GM19099 (cell line): Measurements from ENCODE around the gene ACOT13.
A peak's percentile ranks its signal among the peaks of the same experiment; 100 is the strongest.

ENCODE experiments used
- POLR2A ChIP-seq: IDR thresholded peaks from 3 replicates; pipeline ENCODE4 v1.6.1; 2011; ENCODE audit warnings: low read depth; ENCODE audit not compliant: insufficient read length; ENCODE audit errors: extremely low read depth

The ACOT13 gene

DNA sequence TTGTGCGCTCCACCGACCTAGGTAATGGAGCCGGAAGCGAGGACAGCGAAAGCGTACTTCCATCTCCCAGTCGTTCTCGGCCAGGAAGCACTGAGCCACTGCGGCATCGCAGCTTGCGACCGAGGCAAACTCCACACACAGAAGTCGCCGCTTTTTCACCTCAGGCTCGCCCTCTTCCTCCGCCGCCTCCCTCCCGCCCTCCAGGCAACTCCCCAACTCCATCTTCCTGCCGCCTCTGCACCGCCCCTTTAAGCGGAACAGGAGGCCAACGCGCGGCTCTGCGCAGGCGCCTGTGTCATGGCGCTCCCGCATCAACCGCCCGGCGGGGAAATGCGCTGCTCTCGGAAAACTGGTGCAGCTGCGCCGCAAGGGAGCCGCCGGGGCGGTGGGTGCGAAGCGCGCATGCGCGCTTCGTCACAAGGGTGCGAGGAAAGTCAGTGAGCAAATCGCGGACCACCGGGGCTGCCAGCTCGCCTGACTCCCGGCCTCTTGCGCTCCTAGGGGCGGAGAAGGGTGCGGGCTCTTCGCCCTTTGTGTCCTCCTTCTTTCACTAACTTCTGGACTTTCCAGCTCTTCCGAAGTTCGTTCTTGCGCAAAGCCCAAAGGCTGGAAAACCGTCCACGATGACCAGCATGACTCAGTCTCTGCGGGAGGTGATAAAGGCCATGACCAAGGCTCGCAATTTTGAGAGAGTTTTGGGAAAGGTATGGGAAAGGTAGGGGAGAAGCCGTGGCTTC is at the start of gene ACOT13, which contains the start of gene TDP2:
Gene ACOT13 (plus strand): TSS at position 437 of the 737 bp plus-strand sequence. CDS start 187 bp downstream, at position 624.
Gene TDP2 (minus strand): TSS at position 259 of the 737 bp plus-strand sequence. CDS start 37 bp downstream, at position 222.
- TF ChIP-seq POLR2A = peak; percentile 86

DNA sequence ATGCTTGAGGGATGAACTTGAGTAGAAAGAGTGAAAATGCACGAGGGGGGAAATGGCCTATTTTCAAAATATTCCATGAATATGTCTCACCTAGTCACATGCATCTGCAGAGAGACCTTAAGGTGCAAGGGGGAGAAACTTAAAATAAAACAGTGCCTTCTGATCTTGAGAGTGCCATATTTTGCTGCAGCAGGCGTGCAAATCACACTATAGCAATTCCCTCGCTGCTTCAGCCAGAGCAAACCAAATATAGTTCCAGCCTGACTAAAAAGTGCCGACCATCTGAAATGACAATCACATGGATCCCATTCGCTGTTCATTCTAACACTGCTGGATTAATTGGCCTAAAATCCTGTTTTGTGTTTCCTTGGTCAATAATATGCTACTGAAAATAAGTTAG is 47.2 kb upstream of the ACOT13 start:
- no peak for TF ChIP-seq POLR2A

DNA sequence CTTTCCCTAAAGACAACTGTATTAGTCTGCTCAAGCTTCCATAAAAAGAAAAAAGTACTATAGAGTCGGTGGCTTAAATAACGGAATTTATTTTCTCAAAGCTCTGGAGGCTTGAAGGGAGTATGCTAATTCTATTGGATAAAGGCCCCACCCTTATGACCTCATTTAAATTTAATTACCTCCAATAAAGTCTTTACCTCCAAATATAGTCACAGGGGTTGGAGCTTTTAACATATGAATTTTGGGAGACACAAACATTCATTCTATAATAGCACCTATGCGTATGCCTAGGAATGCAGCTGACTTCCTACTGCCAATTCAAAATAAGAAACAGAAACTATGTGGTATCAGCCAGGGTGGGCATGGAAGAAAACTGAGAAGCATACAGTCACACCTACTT is 46.2 kb upstream of the ACOT13 start:
- TF ChIP-seq POLR2A = no peak

DNA sequence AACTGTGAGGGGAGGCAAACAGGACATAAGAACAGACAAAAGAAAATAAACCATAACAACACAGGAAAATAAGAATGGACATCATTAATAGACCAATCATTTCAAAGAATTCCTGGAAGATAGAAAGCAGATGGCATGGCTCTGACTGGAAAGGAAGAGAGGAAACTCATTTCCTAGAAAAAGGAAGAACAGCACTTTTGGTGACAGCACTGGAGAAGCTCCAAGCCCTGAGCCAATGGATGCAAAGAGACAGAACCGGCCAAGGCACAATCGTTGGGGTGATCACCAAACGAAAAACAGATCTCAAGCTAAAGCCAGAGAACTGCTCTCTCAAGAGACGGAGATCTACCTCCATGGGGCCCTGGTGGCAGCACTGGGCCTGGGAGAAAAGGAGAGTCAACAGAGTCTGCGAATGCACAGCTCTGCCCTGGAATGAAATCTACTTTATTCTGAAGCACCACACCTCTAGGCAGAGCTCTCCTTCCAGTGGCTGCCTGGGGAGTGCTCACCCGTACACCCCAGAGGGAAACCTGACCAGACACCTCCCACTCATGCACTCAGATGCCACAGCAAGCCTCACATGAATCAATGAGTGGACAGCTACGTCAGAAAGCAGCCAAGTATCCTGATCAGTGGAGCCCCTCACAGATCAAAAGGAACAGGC is 45.1 kb upstream of the ACOT13 start:
- no peak for TF ChIP-seq POLR2A

- no peak for TF ChIP-seq POLR2A
Observed at GRCh38 chr6:24630856-24631505, 35.9 kb upstream of the ACOT13 start.

- TF ChIP-seq POLR2A = no peak
Observed at GRCh38 chr6:24631671-24632070, 35.2 kb upstream of the ACOT13 start.

DNA sequence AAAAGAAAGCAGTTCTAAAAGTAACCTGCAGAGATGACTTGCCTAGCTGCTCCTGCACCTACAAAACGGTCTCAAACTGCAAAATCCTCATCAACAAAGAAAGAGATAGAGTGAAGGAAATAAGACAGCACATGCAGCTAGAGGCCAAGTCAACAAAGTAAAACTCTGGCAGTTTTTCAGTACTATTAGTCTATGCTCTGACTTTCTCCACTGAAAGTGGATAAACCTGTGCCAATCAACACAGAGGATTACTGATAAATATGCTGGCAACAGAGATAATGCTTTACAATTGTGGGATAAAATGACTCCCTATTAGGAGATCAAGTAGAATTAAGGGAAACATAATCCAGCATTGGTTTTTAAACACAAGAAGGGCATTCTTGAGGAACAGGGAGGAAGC is 34.3 kb upstream of the ACOT13 start:
- TF ChIP-seq POLR2A = no peak

GRCh38 chr6:24636681-24637080 is 30.2 kb upstream of the ACOT13 start:
- no peak for TF ChIP-seq POLR2A

DNA sequence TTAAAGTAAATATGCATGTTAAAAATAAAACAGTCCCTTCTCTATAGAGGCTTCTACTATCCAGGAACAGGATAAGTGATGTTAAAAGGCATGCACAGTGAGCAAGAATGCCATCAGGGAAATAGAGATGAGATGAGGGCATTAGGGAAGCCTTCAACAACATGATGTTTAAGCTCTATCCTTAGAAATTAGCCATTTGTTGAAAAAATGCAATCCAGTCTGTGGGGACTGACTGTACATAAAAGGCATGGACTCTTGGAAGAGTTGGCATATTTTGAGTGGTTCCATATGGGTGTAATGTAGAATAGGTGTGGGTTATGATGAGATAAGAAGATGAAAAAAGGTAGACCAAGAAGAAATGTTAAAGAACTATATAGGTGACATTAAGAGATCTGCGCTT is 26.7 kb upstream of the ACOT13 start:
- no peak for TF ChIP-seq POLR2A

GRCh38 chr6:24642061-24642460 is 24.8 kb upstream of the ACOT13 start:
- no peak for TF ChIP-seq POLR2A

DNA sequence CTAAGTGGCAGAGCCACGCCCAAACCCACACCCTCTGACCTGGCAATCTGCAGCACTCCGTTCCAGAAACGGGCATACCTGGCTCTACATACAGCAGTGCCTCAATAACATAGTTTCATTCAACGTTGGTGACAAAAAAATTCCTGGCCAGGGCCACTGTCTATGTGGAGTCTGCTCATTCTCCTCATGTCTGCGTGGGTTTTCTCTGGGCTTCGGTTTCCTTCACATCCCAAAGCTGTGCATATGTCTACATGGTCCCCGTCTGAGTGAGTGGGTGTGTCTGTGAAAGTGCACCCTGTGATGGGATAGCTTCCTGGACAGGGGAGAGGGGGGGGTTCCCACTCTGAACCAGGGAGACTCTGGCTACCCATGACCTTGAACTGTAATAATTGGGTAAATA is 23.0 kb upstream of the ACOT13 start:
- no peak for TF ChIP-seq POLR2A

DNA sequence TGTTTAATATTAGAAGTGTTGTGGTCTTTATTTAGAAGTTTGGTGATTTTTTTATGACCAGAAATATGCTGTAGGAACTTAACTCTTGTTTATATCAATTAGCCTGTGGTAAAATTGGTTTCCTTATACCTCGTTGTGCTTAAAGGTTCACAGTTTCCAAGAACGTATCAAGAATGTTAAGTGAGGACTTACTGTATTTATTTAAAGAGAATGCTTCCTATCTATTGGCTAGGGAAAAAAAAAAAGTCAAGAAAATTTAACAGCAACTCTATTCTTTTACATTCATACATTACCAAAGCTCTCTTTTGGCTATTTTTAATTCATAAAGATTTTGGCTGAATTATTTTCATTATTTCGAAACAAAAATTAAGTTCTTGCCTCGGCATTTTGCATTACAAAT is 22.5 kb upstream of the ACOT13 start:
- no peak for TF ChIP-seq POLR2A

GRCh38 chr6:24646771-24647170 is 20.1 kb upstream of the ACOT13 start:
- no peak for TF ChIP-seq POLR2A

- no peak for TF ChIP-seq POLR2A
Observed at GRCh38 chr6:24648276-24648675, 18.6 kb upstream of the ACOT13 start.

DNA sequence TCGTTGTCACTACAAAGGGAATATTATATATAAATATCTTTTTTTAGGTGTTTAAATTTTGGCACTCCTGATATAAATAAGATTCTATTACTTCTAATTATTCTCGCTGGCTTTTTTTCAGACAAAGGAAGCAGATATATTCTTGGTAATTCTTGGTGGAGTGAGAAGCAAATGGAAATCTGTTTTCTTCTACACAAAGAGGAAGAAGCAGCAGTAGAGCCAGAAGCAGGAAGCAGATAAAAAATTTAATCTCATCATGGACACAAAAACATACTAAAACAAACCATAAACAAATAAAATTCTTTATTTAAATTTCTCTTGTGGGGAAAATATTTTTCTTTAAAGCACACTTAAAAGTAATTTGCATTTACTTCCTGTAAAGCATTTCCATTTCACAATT is 17.2 kb upstream of the ACOT13 start:
- TF ChIP-seq POLR2A = no peak

GRCh38 chr6:24650365-24650764 is 16.5 kb upstream of the ACOT13 start:
- TF ChIP-seq POLR2A = no peak
